Neural progenitor cell (in vitro differentiated cells): ENCODE results near the gene RELN. TPM values are rescaled to one million over a fixed set of nuclear protein-coding genes. Genes with fewer than 3 reads are reported as not detected.

ENCODE experiments used
- DNase-seq: peaks from one replicate; pipeline ENCODE4 v3.0.0-alpha.2; 2016; ENCODE audit warnings: low spot score
- H2AFZ ChIP-seq: fragments of 200-600 bp; sonication (generic); replicated peaks from 2 replicates; pipeline ENCODE4 v1.6.1; 2016; ENCODE audit warnings: antibody characterized with exemption
- H3F3A ChIP-seq: fragments of 200-600 bp; sonication (generic); 2 replicates; pipeline ENCODE4 v1.6.1; 2016; ENCODE audit warnings: antibody characterized with exemption, low read depth
- H3K27ac ChIP-seq: fragments of 200-600 bp; sonication (generic); 2 replicates; pipeline ENCODE4 v1.5.1; 2016; ENCODE audit warnings: mild to moderate bottlenecking
- H3K27me3 ChIP-seq: fragments of 200-600 bp; sonication (generic); 2 replicates; pipeline ENCODE4 v1.6.1; 2016; ENCODE audit warnings: mild to moderate bottlenecking, moderate library complexity
- H3K36me3 ChIP-seq: fragments of 200-600 bp; sonication (generic); 2 replicates; pipeline ENCODE4 v1.5.1; 2016
- H3K4me1 ChIP-seq: fragments of 200-600 bp; sonication (generic); 2 replicates; pipeline ENCODE4 v1.6.1; 2016; ENCODE audit warnings: mixed run types
- H3K4me2 ChIP-seq: fragments of 200-600 bp; sonication (generic); 2 replicates; pipeline ENCODE4 v1.6.1; 2016
- H3K4me3 ChIP-seq: fragments of 200-600 bp; sonication (generic); 2 replicates; pipeline ENCODE4 v1.5.1; 2016
- H3K79me2 ChIP-seq: fragments of 200-600 bp; sonication (generic); 2 replicates; pipeline ENCODE4 v1.6.1; 2016; ENCODE audit warnings: low read depth
- H3K9ac ChIP-seq: fragments of 200-600 bp; sonication (generic); 2 replicates; pipeline ENCODE4 v1.6.1; 2016
- H3K9me3 ChIP-seq: fragments of 200-600 bp; sonication (generic); 2 replicates; pipeline ENCODE4 v1.5.1; 2016; ENCODE audit warnings: low read depth
- H4K20me1 ChIP-seq: fragments of 200-600 bp; sonication (generic); 2 replicates; pipeline ENCODE4 v1.6.1; 2016; ENCODE audit warnings: low read depth
- H3K27ac Mint-ChIP-seq: 3 replicates; pipeline ENCODE4 v1.8.0; 2021; ENCODE audit warnings: mixed read lengths
- H3K27me3 Mint-ChIP-seq: 2 replicates; pipeline ENCODE4 v1.8.0; 2022; ENCODE audit warnings: low read depth, mild to moderate bottlenecking, inconsistent platforms, moderate library complexity, mixed read lengths; ENCODE audit not compliant: insufficient read depth
- H3K36me3 Mint-ChIP-seq: 3 replicates; pipeline ENCODE4 v1.8.0; 2021; ENCODE audit warnings: mixed read lengths
- H3K4me1 Mint-ChIP-seq: 3 replicates; pipeline ENCODE4 v1.8.0; 2021; ENCODE audit warnings: mixed read lengths
- H3K4me3 Mint-ChIP-seq: 3 replicates; pipeline ENCODE4 v1.8.0; 2021; ENCODE audit warnings: mild to moderate bottlenecking, moderate library complexity, mixed read lengths
- H3K9me3 Mint-ChIP-seq: 3 replicates; pipeline ENCODE4 v1.8.0; 2020; ENCODE audit warnings: mixed read lengths
- CTCF ChIP-seq: fragments of 200-600 bp; sonication (generic); IDR thresholded peaks from 2 replicates; pipeline ENCODE4 v1.5.1; 2017; ENCODE audit warnings: antibody characterized with exemption, mild to moderate bottlenecking
- EZH2 ChIP-seq: fragments of 200-600 bp; sonication (generic); IDR thresholded peaks from 2 replicates; pipeline ENCODE4 v1.6.1; 2017; ENCODE audit warnings: antibody characterized with exemption, mild to moderate bottlenecking, moderate library complexity
- EZH2phosphoT487 ChIP-seq: fragments of 200-600 bp; sonication (generic); IDR thresholded peaks from 2 replicates; pipeline ENCODE4 v1.6.1; 2017; ENCODE audit warnings: antibody characterized with exemption
- total RNA-seq: library from RNA; depleted of rRNA; stranded (reverse); fragments of >200 nt; gene quantifications from 2 replicates; pipeline ENCODE4 v1.2.3, GENCODE V29; 2015; ENCODE audit warnings: low replicate concordance

RELN gene
- total RNA-seq, 1 donor from 2014 or later = 0.02 TPM

GRCh38 chr7:103679151-103680132, 310.0 kb downstream of the RELN start:
- no peak overlapping the region for H3K4me3 ChIP-seq
- TF ChIP-seq CTCF (no peak), EZH2phosphoT487 (no peak), EZH2 (no peak)
- H3F3A ChIP-seq = no peaks in the 10 kb centered on the region
- peaks cover 3% of the 10 kb centered on the region for H3K9me3 Mint-ChIP-seq
- no peak overlapping the region for H3K4me2 ChIP-seq
- no peaks in the 10 kb centered on the region for H3K79me2 ChIP-seq
- no peaks in the 10 kb centered on the region for H3K36me3 Mint-ChIP-seq
- H3K27ac Mint-ChIP-seq = peak overlapping the region; percentile 27
- no peak overlapping the region for H3K27ac ChIP-seq
- DNase-seq = no peak
- no peak overlapping the region for H3K4me3 Mint-ChIP-seq
- no peaks in the 10 kb centered on the region for H3K27me3 ChIP-seq
- H3K27me3 Mint-ChIP-seq = no peaks in the 10 kb centered on the region
- H3K4me1 Mint-ChIP-seq = peaks cover 21% of the 10 kb centered on the region
- H4K20me1 ChIP-seq = no peaks in the 10 kb centered on the region
- no peaks in the 10 kb centered on the region for H3K9me3 ChIP-seq
- no peaks in the 10 kb centered on the region for H3K36me3 ChIP-seq
- no peaks in the 10 kb centered on the region for H3K4me1 ChIP-seq
- H3K9ac ChIP-seq = no peak overlapping the region
- no peak overlapping the region for H2AFZ ChIP-seq

- no peak for TF ChIP-seq EZH2phosphoT487
- TF ChIP-seq EZH2 = no peak
- no peak for TF ChIP-seq CTCF
- Histone ChIP-seq H3K36me3 (no peaks in the 10 kb centered on the region), H3F3A (no peaks in the 10 kb centered on the region), H3K27ac (no peak overlapping the region), H3K27me3 (no peaks in the 10 kb centered on the region), H4K20me1 (no peaks in the 10 kb centered on the region), H3K4me1 (no peaks in the 10 kb centered on the region), H3K79me2 (no peaks in the 10 kb centered on the region), H3K4me2 (no peak overlapping the region), H3K9ac (no peak overlapping the region), H3K9me3 (no peaks in the 10 kb centered on the region), H3K4me3 (no peak overlapping the region), H2AFZ (no peak overlapping the region)
- Mint-ChIP-seq H3K27ac (no peak overlapping the region), H3K4me3 (no peak overlapping the region), H3K27me3 (no peaks in the 10 kb centered on the region), H3K4me1 (no peaks in the 10 kb centered on the region), H3K9me3 (no peaks in the 10 kb centered on the region), H3K36me3 (no peaks in the 10 kb centered on the region)
- DNase-seq = no peak
These were observed 321.0 kb downstream of the RELN start for GRCh38 chr7:103668279-103668941.

- no peaks in the 10 kb centered on the region for H3K79me2 ChIP-seq
- Mint-ChIP-seq H3K4me1 (no peaks in the 10 kb centered on the region), H3K36me3 (no peaks in the 10 kb centered on the region), H3K9me3 (no peaks in the 10 kb centered on the region), H3K4me3 (no peak overlapping the region), H3K27me3 (no peaks in the 10 kb centered on the region), H3K27ac (no peak overlapping the region)
- no peaks in the 10 kb centered on the region for H3K27me3 ChIP-seq
- no peaks in the 10 kb centered on the region for H3K36me3 ChIP-seq
- H3K9me3 ChIP-seq = no peaks in the 10 kb centered on the region
- no peak for DNase-seq
- no peak overlapping the region for H3K4me2 ChIP-seq
- no peak overlapping the region for H3K4me3 ChIP-seq
- H3F3A ChIP-seq = no peaks in the 10 kb centered on the region
- no peak overlapping the region for H3K27ac ChIP-seq
- no peak overlapping the region for H3K9ac ChIP-seq
- no peak for TF ChIP-seq EZH2phosphoT487
- TF ChIP-seq EZH2 = no peak
- no peak for TF ChIP-seq CTCF
- H2AFZ ChIP-seq = no peak overlapping the region
- H3K4me1 ChIP-seq = no peaks in the 10 kb centered on the region
- no peaks in the 10 kb centered on the region for H4K20me1 ChIP-seq
These were observed 323.1 kb downstream of the RELN start for GRCh38 chr7:103666326-103666725.
